ENCODE data around the gene SMLR1. TPM values are rescaled to one million over a fixed set of nuclear protein-coding genes. Genes with fewer than 3 reads are reported as not detected.

SMLR1 gene
- total RNA-seq, 6 experiments from 2014 or later: not detected

GRCh38 chr6:130858054-130858453 lies 30.8 kb downstream of the SMLR1 start:
- Mint-ChIP-seq H3K4me3 (no peak overlapping the region), H3K4me1 (ENCODE audit: low read depth) (peaks cover 15% of the 10 kb centered on the region), H3K27ac (no peak overlapping the region), H3K9me3 (no peaks in the 10 kb centered on the region), H3K36me3 (ENCODE audit: low read depth) (peaks cover 13% of the 10 kb centered on the region; the same call in 1 of the 2 replicates), H3K27me3 (ENCODE audit: insufficient read depth) (no peaks in the 10 kb centered on the region)
- DNase-seq: no peak
- TF ChIP-seq CTCF (IDR thresholded peaks at IDR 0.05): no peak

GRCh38 chr6:130858498-130859160 lies 31.4 kb downstream of the SMLR1 start:
- H3K27me3 Mint-ChIP-seq (ENCODE audit: insufficient read depth): no peaks in the 10 kb centered on the region
- H3K36me3 Mint-ChIP-seq (ENCODE audit: low read depth): peaks cover 13% of the 10 kb centered on the region; the same call in 1 of the 2 replicates
- H3K9me3 Mint-ChIP-seq: no peaks in the 10 kb centered on the region
- TF ChIP-seq CTCF (IDR thresholded peaks at IDR 0.05): no peak
- H3K4me3 Mint-ChIP-seq: no peak overlapping the region
- no peak overlapping the region for H3K27ac Mint-ChIP-seq
- peaks cover 9% of the 10 kb centered on the region for H3K4me1 Mint-ChIP-seq (ENCODE audit: low read depth)
- DNase-seq: no peak

- H3K36me3 Mint-ChIP-seq (ENCODE audit: low read depth): peaks cover 13% of the 10 kb centered on the region; the same call in 1 of the 2 replicates
- no peak overlapping the region for H3K27ac Mint-ChIP-seq
- H3K27me3 Mint-ChIP-seq (ENCODE audit: insufficient read depth): no peaks in the 10 kb centered on the region
- DNase-seq: no peak
- H3K4me1 Mint-ChIP-seq (ENCODE audit: low read depth): peaks cover 2% of the 10 kb centered on the region
- H3K9me3 Mint-ChIP-seq: no peaks in the 10 kb centered on the region
- no peak overlapping the region for H3K4me3 Mint-ChIP-seq
- no peak for TF ChIP-seq CTCF (IDR thresholded peaks at IDR 0.05)
Measured at GRCh38 chr6:130859161-130859867, 32.1 kb downstream of the SMLR1 start.

- Mint-ChIP-seq H3K4me3 (no peak overlapping the region), H3K9me3 (no peaks in the 10 kb centered on the region), H3K36me3 (ENCODE audit: low read depth) (peaks cover 6% of the 10 kb centered on the region; the same call in 1 of the 2 replicates), H3K27ac (no peak overlapping the region), H3K27me3 (ENCODE audit: insufficient read depth) (no peaks in the 10 kb centered on the region), H3K4me1 (ENCODE audit: low read depth) (no peaks in the 10 kb centered on the region; the same call in 1 of the 2 replicates)
- no peak for DNase-seq
- TF ChIP-seq CTCF (IDR thresholded peaks at IDR 0.05): no peak
Measured at GRCh38 chr6:130862370-130862769, 35.2 kb downstream of the SMLR1 start.

GRCh38 chr6:130863415-130864230 lies 36.4 kb downstream of the SMLR1 start:
- no peak for DNase-seq
- Mint-ChIP-seq H3K4me3 (no peak overlapping the region), H3K27ac (no peak overlapping the region), H3K9me3 (no peaks in the 10 kb centered on the region), H3K36me3 (ENCODE audit: low read depth) (peaks cover 6% of the 10 kb centered on the region; the same call in 1 of the 2 replicates), H3K4me1 (ENCODE audit: low read depth) (no peaks in the 10 kb centered on the region), H3K27me3 (ENCODE audit: insufficient read depth) (no peaks in the 10 kb centered on the region)
- no peak for TF ChIP-seq CTCF (IDR thresholded peaks at IDR 0.05)
